ENCODE measurements around the gene ZSCAN30.

The ZSCAN30 gene

GRCh38 chr18:35290094-35290735 lies at the start of gene ZSCAN30:
TSS of gene ZSCAN30 (minus strand) at chr18:35290229. CDS start at chr18:35264352, 25,877 bp downstream.
- peak; percentile 97 for DNase-seq

- no peak for DNase-seq
These were observed 47.3 kb upstream of the ZSCAN30 start for GRCh38 chr18:35337286-35337685.

GRCh38 chr18:35335866-35336265 lies 45.8 kb upstream of the ZSCAN30 start:
- no peak for DNase-seq

GRCh38 chr18:35334821-35335220 lies 44.8 kb upstream of the ZSCAN30 start:
- no peak for DNase-seq

GRCh38 chr18:35334212-35334611 lies 44.2 kb upstream of the ZSCAN30 start:
- peak; percentile 23 for DNase-seq

- DNase-seq = no peak
These were observed 41.5 kb upstream of the ZSCAN30 start for GRCh38 chr18:35331367-35332087.

GRCh38 chr18:35328868-35329267 lies 38.8 kb upstream of the ZSCAN30 start:
- DNase-seq = no peak

- no peak for DNase-seq
These were observed 36.8 kb upstream of the ZSCAN30 start for GRCh38 chr18:35326695-35327387.

- DNase-seq = no peak
These were observed 35.1 kb upstream of the ZSCAN30 start for GRCh38 chr18:35324926-35325655.

- no peak for DNase-seq
These were observed 32.7 kb upstream of the ZSCAN30 start for GRCh38 chr18:35322486-35323458.

- DNase-seq = no peak
These were observed 21.5 kb upstream of the ZSCAN30 start for GRCh38 chr18:35311496-35311895.

GRCh38 chr18:35306588-35307250 lies 16.7 kb upstream of the ZSCAN30 start:
- DNase-seq = no peak

GRCh38 chr18:35303610-35304009 lies 13.6 kb upstream of the ZSCAN30 start:
- no peak for DNase-seq

- DNase-seq = no peak
These were observed 6.0 kb upstream of the ZSCAN30 start for GRCh38 chr18:35296060-35296459.

GRCh38 chr18:35291166-35291565 lies 1.1 kb upstream of the ZSCAN30 start:
- DNase-seq = peak; percentile 12

GRCh38 chr18:35289727-35290093 lies 319 bp downstream of the ZSCAN30 start:
- no peak for DNase-seq

GRCh38 chr18:35289293-35289692 lies 736 bp downstream of the ZSCAN30 start:
- DNase-seq = peak; percentile 36

GRCh38 chr18:35284841-35285240 lies 5.2 kb downstream of the ZSCAN30 start:
- DNase-seq = no peak

GRCh38 chr18:35283923-35284794 lies 5.9 kb downstream of the ZSCAN30 start:
- no peak for DNase-seq

- DNase-seq = no peak
These were observed 7.7 kb downstream of the ZSCAN30 start for GRCh38 chr18:35282353-35282752.

Measured in hematopoietic multipotent progenitor cell treated with erythropoietin and hydrocortisone succinate and interleukin-3 and kit ligand, for 6 days (in vitro differentiated cells).